ENCODE results near the gene ANKLE2. TPM values are rescaled to one million over a fixed set of nuclear protein-coding genes. Genes with fewer than 3 reads are reported as not detected.
"Not testable (repeated sequence)": the region's sequence is repeated elsewhere in the genome, so short reads cannot be mapped to it uniquely, and the experiment has no call there.

The ANKLE2 gene
- total RNA-seq, 1 donor from 2014 or later, result 136 TPM

DNA sequence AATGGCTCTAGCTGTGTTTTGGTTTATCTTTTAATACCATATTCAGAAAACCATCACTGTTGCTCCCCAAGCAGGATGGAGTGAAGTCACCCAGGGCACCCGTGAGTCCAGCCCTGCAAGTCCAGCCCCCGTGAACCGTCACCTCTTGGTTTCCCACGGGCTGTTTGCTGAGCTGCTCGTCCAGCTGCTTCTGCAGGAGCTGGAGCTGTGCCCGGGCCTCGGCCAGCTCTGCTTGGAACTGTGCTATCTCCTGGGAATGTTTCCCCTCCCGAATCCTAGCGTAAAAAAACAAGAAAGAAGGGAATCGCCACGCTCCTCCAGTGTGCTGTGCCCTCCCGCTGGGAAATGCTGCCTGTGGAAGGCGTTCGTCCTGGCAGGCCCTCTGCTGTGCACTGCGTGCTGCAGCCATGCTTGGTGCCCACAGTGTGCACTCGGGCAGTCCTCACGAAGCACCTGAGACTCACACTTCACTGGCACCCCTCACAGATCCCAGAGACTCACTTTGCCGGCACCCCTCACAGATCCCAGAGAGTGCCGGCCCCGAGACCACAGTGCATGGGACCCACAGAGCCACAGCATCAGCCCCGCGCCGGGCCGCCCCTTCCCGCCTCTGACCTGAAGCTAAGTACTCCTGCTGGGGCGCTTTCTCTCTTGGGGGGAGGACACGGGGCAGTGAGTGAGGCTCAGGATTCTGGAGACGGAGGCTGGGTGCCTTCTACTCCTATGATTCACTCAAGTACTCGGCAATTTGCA lies 15.4 kb upstream of the ANKLE2 start:
- ChIA-PET POLR2A (no interaction called here), CTCF (no interaction called here)
- Mint-ChIP-seq H3K4me1 (peaks cover 14% of the 10 kb centered on the region), H3K27ac (no peak overlapping the region), H3K9me3 (no peaks in the 10 kb centered on the region), H3K36me3 (ENCODE audit: low read depth) (peaks cover 77% of the 10 kb centered on the region), H3K4me3 (no peak overlapping the region), H3K27me3 (no peaks in the 10 kb centered on the region)
- DNase-seq, result no peak
- intact Hi-C loops (cut with micrococcal nuclease), result no loop called here
- ATAC-seq (ENCODE audit: low read depth), result no peak
- TF ChIP-seq, protein P1, sequence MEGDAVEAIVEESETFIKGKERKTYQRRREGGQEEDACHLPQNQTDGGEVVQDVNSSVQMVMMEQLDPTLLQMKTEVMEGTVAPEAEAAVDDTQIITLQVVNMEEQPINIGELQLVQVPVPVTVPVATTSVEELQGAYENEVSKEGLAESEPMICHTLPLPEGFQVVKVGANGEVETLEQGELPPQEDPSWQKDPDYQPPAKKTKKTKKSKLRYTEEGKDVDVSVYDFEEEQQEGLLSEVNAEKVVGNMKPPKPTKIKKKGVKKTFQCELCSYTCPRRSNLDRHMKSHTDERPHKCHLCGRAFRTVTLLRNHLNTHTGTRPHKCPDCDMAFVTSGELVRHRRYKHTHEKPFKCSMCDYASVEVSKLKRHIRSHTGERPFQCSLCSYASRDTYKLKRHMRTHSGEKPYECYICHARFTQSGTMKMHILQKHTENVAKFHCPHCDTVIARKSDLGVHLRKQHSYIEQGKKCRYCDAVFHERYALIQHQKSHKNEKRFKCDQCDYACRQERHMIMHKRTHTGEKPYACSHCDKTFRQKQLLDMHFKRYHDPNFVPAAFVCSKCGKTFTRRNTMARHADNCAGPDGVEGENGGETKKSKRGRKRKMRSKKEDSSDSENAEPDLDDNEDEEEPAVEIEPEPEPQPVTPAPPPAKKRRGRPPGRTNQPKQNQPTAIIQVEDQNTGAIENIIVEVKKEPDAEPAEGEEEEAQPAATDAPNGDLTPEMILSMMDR (IDR thresholded peaks at IDR 0.05), result no peak

DNA sequence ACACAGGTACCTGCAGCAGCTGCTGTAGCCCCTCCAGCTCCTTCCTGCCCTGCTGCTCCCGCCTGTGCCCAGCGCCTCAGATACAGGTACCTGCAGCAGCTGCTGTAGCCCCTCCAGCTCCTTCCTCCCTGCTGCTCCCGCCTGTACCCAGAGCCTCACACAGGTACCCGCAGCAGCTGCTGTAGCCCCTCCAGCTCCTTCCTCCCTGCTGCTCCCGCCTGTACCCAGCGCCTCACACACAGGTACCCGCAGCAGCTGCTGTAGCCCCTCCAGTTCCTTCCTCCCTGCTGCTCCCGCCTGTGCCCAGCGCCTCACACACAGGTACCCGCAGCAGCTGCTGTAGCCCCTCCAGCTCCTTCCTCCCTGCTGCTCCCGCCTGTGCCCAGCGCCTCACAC lies 14.6 kb upstream of the ANKLE2 start:
- H3K9me3 Mint-ChIP-seq; ATAC-seq (ENCODE audit: low read depth); intact Hi-C loops (cut with micrococcal nuclease); H3K4me3 Mint-ChIP-seq; H3K27ac Mint-ChIP-seq; DNase-seq; H3K27me3 Mint-ChIP-seq: not testable (repeated sequence)
- ChIA-PET POLR2A (interaction anchor here (0.6 kb wide), 1 partner anchor 143 kb away, joined by 6 read pairs; no protein-coding TSS in a partner anchor), CTCF (interaction anchor here (0.6 kb wide), 1 partner anchor 20 kb away, joined by 3 read pairs; no protein-coding TSS in a partner anchor)
- Mint-ChIP-seq H3K36me3 (ENCODE audit: low read depth) (peaks cover 70% of the 10 kb centered on the region), H3K4me1 (peaks cover 21% of the 10 kb centered on the region)

DNA sequence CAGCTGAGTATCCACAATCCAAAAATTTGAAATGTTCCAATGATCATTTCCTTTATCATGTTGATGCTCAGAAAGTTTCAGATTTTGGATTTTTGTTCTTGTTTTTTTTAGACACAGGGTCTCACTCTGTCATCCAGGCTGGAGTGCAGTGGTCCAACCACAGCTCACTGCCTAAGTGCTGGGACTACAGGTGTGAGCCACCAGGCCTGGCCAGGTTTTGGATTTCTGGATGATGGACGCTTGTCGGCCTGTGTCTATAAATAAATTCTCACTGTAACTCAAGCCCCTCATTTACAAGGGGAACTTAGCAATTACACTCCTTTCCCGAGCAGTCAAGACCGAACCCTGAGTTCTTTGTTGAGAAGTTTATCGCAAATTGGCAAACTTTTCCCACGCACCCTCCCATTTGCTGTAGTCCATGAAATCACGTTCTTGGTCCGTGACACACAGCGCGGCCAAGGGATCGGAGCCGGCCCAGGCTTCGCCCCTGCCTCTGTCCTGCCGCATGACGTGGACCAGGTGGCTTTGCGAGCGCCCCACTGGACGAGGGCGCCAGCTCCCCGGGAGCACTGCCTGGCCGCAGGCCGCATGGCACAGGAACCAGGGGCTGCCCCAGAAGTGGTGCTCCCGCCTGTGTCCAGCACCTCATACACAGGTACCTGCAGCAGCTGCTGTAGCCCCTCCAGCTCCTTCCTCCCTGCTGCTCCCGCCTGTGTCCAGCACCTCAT lies 14.0 kb upstream of the ANKLE2 start:
- Mint-ChIP-seq H3K27me3 (no peaks in the 10 kb centered on the region), H3K27ac (no peak overlapping the region), H3K9me3 (no peaks in the 10 kb centered on the region), H3K4me1 (peaks cover 26% of the 10 kb centered on the region), H3K4me3 (no peak overlapping the region), H3K36me3 (ENCODE audit: low read depth) (peaks cover 66% of the 10 kb centered on the region)
- intact Hi-C loops (cut with micrococcal nuclease), result no loop called here
- no peak for ATAC-seq (ENCODE audit: low read depth)
- ChIA-PET POLR2A (interaction anchor here (0.6 kb wide), 1 partner anchor 143 kb away, joined by 6 read pairs; no protein-coding TSS in a partner anchor), CTCF (interaction anchor here (0.6 kb wide), 1 partner anchor 21 kb away, joined by 3 read pairs; no protein-coding TSS in a partner anchor)
- DNase-seq, result no peak
- TF ChIP-seq, protein P1 (IDR thresholded peaks at IDR 0.05), result no peak

DNA sequence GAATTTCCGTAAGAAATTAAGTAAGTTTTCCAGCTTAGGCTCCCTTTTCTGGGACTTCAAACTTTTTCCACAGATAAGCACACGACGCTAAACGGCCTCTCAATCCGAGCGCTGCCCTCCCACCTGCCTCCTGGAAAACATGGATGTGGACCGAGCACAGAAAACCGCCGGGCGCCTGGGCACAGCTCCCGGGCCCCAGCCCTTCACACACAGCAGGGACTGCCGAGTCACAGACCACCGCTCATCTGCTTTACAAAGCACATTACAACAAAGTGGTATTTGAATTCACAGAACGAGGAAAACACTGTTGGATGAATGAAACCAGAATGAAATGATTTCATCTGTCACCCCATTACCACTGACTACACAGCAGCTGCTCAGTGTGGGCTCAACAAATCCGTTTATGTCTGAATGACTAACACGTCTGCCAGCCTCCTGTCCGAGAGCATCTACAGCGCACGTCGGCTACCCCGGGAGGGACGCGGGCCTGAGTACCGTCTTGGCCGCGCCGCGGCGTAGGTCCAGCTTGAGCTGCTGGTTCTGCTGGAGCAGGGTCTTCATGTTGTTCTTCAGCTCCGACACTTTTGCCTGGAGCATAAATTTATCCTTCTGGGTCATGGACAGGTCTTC lies 13.1 kb upstream of the ANKLE2 start:
- H3K4me3 Mint-ChIP-seq, result no peak overlapping the region
- H3K9me3 Mint-ChIP-seq, result no peaks in the 10 kb centered on the region
- DNase-seq (no peak), ATAC-seq (ENCODE audit: low read depth) (no peak)
- intact Hi-C loops (cut with micrococcal nuclease), result loop anchor here (5.0 kb wide), 1 partner anchor 113 kb away; the partner anchor contains the start of gene CHFR
- no peaks in the 10 kb centered on the region for H3K27me3 Mint-ChIP-seq
- H3K4me1 Mint-ChIP-seq, result peaks cover 34% of the 10 kb centered on the region
- TF ChIP-seq, protein P1 (IDR thresholded peaks at IDR 0.05), result no peak
- ChIA-PET CTCF (no interaction called here), POLR2A (interaction anchor here (0.8 kb wide), 1 partner anchor 54 kb away, joined by 3 read pairs; the partner anchor contains the start of gene GOLGA3)
- H3K27ac Mint-ChIP-seq, result peak overlapping the region; percentile 22
- peaks cover 58% of the 10 kb centered on the region for H3K36me3 Mint-ChIP-seq (ENCODE audit: low read depth)

DNA sequence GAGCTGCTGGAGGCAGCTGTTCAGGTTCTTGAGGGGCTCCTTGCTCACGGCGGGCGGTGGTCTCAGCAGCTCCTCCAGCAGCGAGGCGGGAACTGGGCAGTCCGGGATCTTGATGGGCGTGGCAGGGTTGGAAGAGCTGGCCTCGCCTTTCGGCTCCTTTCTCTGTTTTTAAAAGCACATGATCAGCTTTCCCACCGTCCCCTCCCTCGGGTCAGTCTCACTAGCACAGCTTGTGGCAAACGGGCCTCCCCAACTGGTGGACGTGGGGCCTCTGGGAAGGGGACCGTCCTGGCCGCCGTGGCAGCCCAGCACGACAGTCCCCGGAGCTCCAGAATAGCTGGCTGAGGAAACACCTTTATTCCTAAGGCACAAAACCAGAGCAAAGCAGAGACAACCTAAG lies 12.5 kb upstream of the ANKLE2 start:
- TF ChIP-seq, protein P1 (IDR thresholded peaks at IDR 0.05), result no peak
- Mint-ChIP-seq H3K27ac (peak overlapping the region; percentile 50), H3K9me3 (no peaks in the 10 kb centered on the region), H3K4me1 (peaks cover 40% of the 10 kb centered on the region), H3K4me3 (no peak overlapping the region), H3K27me3 (no peaks in the 10 kb centered on the region), H3K36me3 (ENCODE audit: low read depth) (peaks cover 57% of the 10 kb centered on the region)
- ATAC-seq (ENCODE audit: low read depth) (no peak), DNase-seq (no peak)
- ChIA-PET POLR2A (interaction anchor here (0.8 kb wide), 1 partner anchor 55 kb away, joined by 3 read pairs; the partner anchor contains the start of gene GOLGA3), CTCF (no interaction called here)
- intact Hi-C loops (cut with micrococcal nuclease), result loop anchor here (5.0 kb wide), 1 partner anchor 113 kb away; the partner anchor contains the start of gene CHFR
